HG02840 (cell line): ENCODE results near the gene SLC25A42.
"Not testable (repeated sequence)": the region's sequence is repeated elsewhere in the genome, so short reads cannot be mapped to it uniquely, and the experiment has no call there.

ENCODE experiments used
- ATAC-seq: cut with Tn5 transposase; IDR thresholded peaks from one replicate; pipeline ENCODE4 v1.9.1; 2021; ENCODE audit warnings: mild to moderate bottlenecking, moderate library complexity, moderate number of reproducible peaks; ENCODE audit not compliant: unreplicated experiment, low FRiP score

The SLC25A42 gene

DNA sequence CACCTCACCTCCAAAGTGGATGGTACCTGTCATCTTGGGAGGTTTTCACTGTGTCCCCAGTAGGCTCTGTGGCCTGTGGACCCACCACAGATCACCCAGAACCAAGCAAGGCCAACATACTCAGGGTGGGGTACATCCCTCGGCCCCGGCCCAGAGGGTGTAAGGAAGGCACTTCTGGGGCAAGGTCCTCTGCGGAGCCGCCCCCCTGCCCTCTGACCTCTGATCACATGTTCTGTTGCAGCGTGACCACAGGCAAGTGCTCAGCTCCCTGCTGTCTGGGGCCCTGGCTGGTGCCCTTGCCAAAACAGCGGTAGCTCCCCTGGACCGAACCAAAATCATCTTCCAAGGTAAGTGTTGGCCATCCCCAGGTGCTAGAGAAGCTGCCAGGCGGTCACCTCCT is 37.7 kb downstream of the SLC25A42 start:
- ATAC-seq: no peak

DNA sequence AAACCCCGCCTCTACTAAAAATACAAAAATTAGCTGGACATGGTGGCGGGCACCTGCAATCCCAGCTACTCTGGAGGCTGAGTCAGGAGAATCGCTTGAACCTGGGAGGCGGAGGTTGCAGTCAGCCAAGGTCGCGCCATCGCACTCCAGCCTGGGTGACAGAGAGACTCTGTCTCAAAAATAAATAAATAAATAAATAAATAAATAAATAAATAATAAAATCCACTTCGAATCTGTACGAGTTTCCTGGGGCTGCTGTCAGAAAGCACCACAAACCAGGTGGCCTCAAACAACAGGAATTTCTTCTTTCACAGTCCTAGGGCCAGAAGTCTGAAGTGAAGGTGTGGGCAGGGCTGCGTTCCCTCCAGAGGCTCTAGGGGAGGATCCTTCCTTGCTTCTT is 38.8 kb downstream of the SLC25A42 start:
- not testable (repeated sequence) for ATAC-seq

DNA sequence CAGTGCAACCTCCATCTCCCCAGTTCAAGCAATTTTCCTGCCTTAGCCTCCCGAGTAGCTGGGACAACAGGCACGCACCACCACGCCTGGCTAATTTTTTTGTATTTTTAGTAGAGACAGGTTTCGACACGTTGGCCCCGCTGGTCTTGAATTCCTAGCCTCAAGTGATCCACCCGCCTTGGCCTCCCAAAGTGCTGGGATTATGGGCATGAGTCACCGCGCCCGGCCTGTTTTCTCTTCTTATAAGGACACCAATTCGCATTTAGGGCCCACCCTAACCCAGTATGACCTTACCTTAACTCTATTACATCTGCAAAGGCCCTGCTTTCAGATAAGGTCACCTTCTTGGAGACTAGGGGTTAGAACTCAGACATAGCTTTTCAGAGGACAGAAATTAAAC is 39.4 kb downstream of the SLC25A42 start:
- no peak for ATAC-seq

DNA sequence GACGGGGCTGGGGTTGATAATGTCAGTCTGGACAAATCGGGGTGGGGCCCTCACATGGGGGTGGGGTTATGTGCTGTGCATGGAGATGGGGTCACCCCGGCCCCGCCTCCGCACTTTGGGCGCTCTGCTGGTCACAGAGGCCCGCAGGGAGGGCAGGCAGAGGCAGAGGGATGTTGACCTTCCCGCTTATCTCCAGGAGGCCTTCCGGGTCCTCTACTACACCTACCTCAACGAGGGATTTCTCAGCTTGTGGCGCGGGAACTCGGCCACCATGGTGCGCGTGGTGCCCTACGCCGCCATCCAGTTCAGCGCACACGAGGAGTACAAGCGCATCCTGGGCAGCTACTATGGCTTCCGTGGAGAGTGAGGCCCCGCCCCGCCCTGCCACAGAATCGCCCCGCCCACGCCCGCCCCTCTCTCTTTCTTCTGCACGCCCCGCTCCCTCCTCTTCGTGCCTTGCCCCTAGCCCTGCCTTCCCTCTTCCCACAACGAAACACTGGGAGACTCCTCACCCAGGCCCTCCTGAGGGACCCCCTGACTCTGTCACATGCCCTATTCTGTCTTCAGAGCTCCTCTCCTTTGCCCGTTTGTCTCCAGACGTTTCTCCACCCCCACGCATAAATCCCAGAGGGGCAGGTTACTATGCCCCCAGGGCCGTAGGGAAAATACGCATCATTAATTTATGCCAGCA is 41.7 kb downstream of the SLC25A42 start:
- ATAC-seq: no peak

DNA sequence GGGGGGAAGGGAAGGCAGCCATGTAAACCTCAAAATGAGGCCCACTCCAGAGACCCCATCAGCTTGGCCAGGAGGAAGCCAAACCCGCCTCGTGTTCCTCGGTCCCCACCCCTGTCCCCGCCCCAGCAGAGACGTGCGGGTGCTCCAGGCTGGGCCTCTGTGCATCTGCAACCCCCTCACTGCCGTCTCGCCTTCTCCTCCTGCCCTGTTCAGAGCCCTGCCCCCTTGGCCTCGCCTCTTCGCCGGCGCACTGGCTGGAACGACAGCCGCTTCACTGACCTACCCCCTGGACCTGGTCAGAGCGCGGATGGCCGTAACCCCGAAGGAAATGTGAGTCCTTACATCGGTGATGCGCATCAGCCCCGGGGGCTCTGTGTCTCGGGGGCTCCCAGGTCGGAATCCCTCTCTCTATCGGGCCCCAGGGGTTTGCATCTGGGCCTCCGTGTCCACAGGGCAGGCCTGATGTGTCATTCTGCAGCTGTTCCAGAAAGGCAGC is 42.3 kb downstream of the SLC25A42 start:
- ATAC-seq: no peak

DNA sequence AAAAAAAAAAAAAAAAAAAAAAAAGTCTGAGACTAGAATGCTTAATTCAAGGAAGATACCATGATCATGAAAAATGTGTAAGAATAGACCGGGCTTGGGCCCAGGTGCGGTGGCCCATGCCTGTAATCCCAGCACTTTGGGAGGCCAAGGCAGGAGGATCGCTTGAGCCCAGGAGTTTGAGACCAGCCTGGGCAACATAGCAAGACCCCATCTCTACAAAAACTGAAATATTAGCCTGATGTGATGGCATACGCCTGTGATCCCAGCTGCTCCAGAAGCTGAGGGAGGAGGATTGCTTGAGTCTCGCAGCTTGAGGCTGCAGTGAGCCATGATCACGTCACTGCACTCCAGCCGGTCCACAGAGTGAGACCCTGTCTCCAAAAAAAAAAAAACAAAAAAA is 43.1 kb downstream of the SLC25A42 start:
- ATAC-seq: not testable (repeated sequence)

DNA sequence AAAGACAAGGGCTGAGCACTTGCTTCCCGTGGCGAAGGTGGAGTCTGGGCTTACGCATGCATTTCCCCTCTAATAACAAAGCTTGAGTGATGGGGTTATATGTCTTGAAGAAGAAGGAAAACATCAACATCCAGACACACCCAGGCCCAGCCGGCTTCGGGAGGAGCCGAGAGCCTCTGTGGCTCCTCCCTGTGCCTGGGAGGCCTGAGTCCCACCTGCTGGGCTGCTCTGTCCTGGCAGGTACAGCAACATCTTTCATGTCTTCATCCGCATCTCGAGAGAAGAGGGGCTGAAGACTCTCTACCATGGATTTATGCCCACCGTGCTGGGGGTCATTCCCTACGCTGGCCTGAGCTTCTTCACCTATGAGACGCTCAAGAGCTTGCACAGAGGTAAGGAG is 43.9 kb downstream of the SLC25A42 start:
- no peak for ATAC-seq

DNA sequence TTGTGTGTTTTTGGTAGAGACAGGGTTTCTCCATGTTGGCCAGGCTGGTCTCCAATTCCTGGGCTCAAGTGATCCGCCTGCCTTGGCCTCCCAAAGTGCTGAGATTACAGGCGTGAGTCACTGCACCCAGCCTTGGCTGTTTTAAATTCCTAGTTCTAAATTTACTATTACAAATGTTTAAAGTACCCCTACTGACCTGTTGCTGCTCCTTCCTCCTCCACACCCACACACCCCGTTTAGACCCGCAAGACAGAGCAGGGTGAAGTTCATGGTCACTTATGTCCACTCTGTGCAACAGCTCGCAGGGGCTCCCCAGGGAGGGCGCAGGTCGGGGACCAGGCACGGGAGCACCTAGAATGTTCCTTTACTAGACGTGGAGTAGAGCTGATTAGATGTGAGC is 45.8 kb downstream of the SLC25A42 start:
- ATAC-seq: no peak

DNA sequence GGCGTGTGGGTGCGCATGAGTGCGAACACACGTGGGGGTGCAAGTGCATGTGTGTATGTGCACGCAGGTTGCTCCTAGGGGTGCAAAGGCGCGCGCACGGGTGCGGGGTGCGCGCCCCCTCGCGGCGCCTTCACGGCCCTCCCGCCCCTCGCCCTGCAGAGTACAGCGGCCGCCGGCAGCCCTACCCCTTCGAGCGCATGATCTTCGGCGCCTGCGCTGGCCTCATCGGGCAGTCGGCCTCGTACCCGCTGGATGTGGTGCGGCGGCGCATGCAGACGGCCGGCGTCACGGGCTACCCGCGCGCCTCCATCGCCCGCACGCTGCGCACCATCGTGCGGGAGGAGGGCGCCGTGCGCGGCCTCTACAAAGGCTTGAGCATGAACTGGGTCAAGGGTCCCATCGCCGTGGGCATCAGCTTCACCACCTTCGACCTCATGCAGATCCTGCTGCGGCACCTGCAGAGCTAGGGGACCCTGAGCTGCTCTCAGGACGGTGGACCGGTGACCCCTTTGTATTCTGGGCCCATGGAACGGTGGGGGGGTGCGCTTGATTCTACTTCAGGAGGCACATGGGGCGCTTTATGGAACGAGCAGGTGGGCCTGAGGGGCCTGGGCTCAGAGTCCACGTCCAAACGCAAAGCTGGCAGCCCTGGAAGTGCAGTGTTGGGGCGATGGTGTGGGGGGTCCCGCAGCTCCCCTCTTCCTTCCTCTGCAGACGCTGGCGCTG is 46.8 kb downstream of the SLC25A42 start:
- ATAC-seq: no peak

DNA sequence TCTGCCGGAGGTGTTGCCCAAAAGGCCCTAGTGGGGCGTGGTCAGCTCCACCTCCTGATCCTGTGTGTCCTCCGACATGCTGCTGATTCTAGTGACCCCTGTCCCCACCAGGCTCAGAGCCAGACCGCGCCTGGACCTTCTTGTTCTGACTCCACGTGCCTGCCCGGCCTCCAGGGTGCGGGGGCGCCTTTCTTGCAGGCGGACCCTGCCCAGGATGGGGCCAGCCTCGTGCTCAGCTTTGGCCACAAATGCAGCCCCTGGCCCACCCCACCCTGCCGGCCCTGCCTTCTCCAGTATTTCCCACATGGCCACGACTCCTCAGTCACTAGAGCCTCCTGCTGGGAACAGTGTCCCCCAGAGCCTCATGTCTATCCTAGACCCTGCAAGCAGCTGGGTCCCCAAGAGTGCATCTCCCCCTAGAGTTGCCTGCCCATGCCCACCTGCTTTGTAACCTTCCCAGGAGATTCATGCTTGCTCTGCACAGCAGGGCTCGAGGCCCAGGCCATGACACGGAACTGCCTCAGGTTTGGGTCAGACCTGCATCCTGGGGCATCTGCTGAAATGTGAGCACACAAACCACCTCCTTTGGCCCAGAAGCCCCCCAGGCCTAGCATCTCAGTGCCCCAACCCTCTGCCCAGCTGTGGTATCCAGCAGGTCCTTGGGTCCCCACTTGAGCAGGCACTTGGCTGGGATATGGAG is 47.5 kb downstream of the SLC25A42 start:
- no peak for ATAC-seq

DNA sequence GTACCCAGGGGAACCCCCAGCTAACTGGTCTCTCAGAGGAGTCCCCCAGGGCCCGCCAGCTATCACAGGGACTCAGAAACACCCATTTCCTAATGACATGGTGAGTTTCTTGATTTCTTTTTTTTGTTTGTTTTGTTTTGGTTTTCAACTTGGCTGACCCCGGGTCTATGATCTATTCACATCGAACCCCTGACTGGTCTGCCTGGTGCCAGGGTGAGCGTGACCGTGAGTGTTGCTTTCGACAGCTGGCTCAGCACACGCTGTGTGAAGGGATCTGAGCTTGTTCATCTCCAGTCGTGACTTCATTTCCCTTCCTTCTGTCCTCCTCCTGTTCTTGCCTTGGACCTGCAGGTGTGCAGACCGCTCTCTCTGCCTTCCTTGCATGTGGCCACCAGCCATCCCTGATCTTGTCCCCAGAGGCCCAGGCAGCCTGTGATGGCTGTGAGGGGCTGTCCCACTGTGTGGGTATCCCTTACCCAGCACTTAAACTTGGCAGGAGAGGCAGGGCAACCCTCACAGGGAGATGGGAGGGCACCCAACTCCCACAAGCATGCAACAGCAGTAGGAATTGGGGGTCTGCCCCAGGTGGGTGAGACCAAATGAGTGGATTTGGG is 48.3 kb downstream of the SLC25A42 start:
- ATAC-seq: no peak

DNA sequence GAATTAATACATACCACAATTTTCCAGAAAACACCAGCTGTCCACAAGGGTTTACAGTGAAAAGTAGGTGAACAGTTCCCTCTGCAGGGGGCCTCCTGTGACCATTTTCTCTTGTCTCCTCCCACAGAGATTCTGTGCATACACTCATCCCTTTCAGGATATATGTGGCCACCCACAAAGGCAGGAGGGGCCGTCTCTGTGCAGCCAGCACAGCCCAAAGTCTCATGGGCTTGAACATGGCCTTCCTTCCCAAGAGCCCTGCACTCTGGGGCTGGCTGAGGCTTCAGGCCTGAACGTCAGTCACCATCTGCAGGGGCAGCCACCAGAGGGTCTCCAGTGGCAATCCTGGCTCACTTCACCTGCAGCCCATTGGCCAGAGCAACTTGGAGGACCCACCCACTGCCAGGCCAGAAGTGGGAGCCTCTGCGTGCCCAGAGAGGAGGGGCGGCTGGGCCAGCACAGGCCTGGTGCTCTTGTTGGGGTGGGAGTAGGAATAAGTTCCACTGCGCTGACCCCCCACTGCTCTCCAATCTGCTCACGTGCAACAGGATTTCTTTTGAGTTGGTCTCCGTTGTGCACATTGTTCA is 49.3 kb downstream of the SLC25A42 start:
- no peak for ATAC-seq

DNA sequence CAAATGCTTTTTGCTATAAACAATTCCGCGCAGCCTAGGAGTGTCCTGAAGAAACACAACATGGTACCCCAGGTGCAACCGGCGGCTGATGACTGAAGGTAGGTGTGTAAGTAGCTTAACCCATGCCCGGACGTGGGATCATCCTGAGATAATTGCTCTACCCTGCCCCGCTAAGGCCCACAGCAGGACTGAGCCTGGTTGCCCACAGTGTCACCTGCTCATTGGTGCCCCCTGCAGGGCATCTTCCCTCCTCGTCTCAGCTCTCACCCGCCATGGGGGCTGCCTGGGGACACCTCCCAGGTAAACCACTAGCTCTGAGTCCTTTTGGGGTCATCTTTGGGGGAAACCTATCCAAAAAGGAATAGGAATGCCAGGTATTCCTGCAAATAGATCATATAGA is 52.2 kb downstream of the SLC25A42 start:
- ATAC-seq: no peak

DNA sequence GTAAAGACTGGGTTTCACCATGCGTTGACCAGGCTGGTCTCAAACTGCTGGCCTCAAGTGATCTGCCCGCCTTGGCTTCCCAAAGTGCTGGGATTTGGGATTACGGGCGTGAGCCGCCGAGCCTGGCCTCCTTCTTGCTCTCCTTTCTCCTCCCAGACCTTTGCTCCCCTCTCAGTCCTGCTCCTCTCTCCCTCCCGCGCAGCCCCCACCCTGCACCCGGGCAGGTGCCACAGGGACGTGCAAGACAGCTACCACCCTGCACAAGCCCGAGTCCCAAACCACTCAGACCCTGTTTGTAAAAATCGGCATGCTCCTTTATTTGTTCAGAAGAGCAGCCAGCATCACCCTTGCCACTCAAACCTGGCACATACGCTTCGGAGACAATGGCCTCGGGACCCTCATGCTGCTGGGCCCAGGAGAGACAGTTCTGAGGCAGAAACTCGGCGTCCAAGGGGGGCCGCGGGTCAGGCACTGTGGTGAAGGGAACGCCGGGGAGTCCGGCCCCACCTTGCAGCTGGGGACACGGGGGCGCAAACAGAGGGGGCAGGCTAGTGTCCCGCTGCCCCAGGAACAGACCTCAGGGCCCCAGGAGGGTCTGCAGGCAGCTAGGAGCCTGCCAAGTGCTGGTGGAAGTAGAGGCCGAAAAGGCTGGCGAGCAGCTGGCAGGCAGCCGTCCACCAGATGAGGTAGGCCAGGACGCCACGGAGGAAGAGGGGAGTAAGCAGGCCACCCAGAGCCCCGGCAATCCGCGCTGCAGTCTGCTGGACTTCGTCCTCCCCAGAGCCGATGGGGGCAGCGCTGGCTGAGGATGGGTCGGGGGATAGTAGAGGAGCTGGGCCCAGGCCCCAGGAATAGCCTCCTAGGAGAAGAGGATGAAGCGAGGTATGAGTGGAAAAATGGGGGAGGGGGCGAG is 55.8 kb downstream of the SLC25A42 start:
- no peak for ATAC-seq

DNA sequence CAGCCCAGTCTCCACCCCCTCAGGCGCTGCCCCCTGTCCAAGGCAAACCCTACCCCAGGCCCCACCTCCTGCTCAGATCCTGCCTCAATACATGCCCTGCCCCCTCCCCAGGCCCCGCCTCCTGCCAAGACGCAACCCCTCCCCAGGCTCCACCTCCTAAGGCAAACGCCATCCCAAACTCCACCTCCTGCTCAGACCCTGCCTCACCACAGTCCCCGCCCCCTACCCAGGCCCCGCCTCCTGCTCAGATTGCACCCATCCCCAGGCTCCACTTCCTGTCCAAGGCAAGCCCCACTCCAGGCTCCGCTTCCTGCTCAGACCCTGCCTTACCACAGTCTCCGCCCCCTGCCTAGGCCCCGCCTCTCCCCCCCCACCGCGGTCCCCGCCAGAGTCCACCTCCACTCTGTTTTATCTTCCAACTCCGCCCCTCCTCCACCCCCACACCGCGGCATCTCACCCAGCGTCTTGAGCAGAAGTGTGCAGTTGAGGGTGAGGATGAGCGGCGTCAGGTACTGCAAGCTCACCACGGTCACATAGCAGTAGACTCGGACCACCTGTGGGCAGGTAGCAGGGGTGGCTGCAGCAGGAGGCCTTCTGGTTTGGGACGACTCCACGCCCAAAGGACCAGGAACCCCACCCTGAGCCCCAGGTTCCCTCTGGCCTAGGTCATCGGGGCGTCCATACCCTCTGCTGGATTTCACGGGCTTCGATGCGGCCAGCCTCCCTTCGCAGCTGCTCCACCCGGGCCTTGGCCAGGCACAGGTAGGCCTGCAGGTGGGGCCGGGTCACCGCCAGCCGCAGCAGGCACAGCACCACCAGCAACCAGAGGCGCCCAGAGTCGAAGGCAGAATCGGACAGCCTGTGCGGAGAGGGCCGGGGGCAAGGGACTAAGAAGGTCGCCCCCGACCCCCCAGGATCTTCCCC is 56.8 kb downstream of the SLC25A42 start:
- no peak for ATAC-seq

DNA sequence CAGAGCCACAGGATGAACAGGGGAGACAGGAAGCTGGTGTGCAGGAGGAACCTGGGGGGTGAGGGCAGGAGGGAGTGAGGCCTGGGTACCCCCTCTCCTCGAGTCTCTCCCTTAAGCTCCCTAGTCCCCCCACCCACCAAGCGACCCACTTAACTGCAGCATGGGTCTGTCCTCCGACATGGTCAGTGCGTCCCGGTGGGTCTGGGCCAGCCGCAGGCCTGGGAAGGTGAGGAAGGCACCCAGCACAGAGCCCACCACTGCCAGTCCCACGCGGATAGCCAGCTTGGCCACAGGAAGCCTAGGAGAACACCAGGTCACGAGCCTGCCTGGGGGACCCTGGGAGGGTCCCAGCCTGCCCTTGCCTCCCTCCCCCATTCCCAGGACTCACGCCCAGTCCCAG is 57.6 kb downstream of the SLC25A42 start:
- ATAC-seq: no peak

DNA sequence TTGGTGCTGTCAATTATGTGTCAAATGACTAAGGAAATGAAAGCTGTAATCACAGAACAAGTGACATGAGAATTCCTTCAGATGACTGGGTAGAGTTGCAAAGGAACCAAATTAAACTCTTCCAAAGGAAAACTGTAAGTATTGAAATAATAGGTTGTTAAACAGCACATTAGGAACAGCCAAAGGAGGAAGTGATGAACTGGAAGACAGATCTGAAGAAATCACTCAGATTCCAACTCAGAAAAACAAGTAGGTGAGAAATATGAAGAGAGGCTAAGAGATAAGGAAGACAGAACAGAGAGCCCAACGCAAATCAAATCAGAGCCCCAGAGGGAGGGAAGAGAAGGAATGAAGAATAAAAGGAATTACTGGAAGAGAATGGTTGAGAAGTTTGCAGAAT is 59.1 kb downstream of the SLC25A42 start:
- no peak for ATAC-seq

DNA sequence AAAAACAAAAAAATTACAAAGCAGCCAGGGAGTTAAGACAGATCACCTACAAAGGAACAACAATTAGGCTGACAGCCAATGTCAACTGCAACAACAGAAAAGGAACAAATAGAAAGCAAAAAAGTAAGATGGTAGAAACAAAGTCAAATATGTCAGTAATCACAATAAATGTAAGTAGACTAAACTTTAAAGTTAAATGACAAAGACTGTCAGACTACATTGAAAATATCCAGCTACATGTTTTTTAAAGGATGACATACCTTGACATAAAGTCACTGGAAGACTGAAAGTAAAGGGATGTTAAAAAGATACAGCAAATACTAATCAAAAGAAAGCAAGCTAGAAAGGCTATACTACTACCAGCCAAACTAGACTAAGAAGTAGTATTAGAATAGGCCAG is 59.6 kb downstream of the SLC25A42 start:
- no peak for ATAC-seq

DNA sequence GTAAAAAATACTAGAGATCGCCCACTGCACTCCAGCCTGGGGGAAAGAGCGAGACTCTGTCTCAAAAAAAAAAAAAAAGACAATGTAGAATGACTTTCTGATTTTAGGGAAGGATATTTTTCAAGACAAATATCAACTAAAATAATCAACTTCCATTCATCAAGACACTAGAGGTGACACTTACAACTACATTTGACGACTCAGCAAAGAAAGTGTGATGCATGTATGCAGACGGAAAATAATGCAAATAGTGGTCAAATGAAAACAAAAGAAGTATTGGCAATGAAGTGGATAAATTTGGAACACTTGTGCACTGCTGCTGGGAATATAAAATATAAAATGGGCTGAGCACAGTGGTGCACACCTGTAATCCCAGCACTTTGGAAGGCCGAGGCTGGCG is 62.3 kb downstream of the SLC25A42 start:
- no peak for ATAC-seq
